Right cardiac atrium (tissue), 5 donors: Measurements from ENCODE around the gene ANKRD7. TPM values are rescaled to one million over a fixed set of nuclear protein-coding genes. Genes with fewer than 3 reads are reported as not detected.

Experiments used
- ATAC-seq, 2 donors: fragments of 200-7000 bp; cut with Tn5 transposase; one replicate each; pipeline versions ENCODE4 v1.8.0 to v1.9.1; 2020; ENCODE audit warnings: moderate library complexity in 2 of 2, mild to moderate bottlenecking in 1 of 2
- DNase-seq, 3 donors: peaks; one replicate each; pipeline ENCODE4 v3.0.0-alpha.2; 2020
- H3K27ac ChIP-seq: one replicate; pipeline ENCODE4 v1.5.1; 2013; ENCODE audit warnings: mild to moderate bottlenecking, low read length, control low read depth, moderate library complexity
- H3K27me3 ChIP-seq: one replicate; pipeline ENCODE4 v1.6.1; 2013; ENCODE audit not compliant: control insufficient read depth, insufficient read depth
- H3K4me1 ChIP-seq: one replicate; pipeline ENCODE4 v1.6.1; 2013; ENCODE audit warnings: low read length; ENCODE audit not compliant: control insufficient read depth, insufficient read depth
- H3K4me3 ChIP-seq: one replicate; pipeline ENCODE4 v1.5.1; 2013; ENCODE audit warnings: low read length, control low read depth
- H3K9me3 ChIP-seq: one replicate; pipeline ENCODE4 v1.6.1; 2013; ENCODE audit warnings: low read length; ENCODE audit not compliant: control insufficient read depth
- WGBS: extraction: QIAGEN DNeasy Blood & Tissue Kit; methylation state at CpG from one replicate; pipeline ENCODE4 v1.1.7; 2013; 5-methylcytosine and 5-hydroxymethylcytosine counted together
- intact Hi-C, 4 donors: fragments of 100-400 bp; cut with DNase I; formaldehyde crosslinking; loops; one replicate each; pipeline versions ENCODE4 v1.11.0 to v1.14.0; 2022 to 2023
- long read RNA-seq, 4 donors: library from polyadenylated mRNA; unstranded; transcript quantifications; one replicate each; pipeline ENCODE4 v2.0.0, GENCODE V29; 2020 to 2021
- polyA plus RNA-seq: library from polyadenylated mRNA; stranded (reverse); fragments of 200-250 nt; gene quantifications from one replicate; pipeline ENCODE4 v1.2.3, GENCODE V29; 2013
- total RNA-seq, 4 donors: library from RNA; stranded (reverse); fragmentation: NEBNext Ultra II Directional; extraction: Animal tissue kit (Norgen Biotek cat#: 25700); gene quantifications; one replicate each; pipeline ENCODE4 v1.2.1, GENCODE V29; 2021
- donor health status: healthy with polysubstance abuse.
- donor health status: DM: no; HTN: yes; CAD: no.
- donor health status: DM: no; HTN: no; CAD: no.
- donor health status: DM: no; HTN: yes; CAD: no; lungs with severe emphysema.
- donor health status: DM: yes; HTN: yes; CAD: no.

ANKRD7 gene
- total RNA-seq (1 to 10 TPM in 3 of 4 donors, under 1 TPM in 1; 0.94 to 2.4 (median 2.0) TPM), polyA plus RNA-seq (1.1 TPM)
- long read RNA-seq, donor 1, partial matches to known transcripts: 0 of 2 reads
- long read RNA-seq, donor 1, other reads (novel, unspliced or antisense): 2 of 2 reads
- long read RNA-seq, donor 2: 0 reads
- long read RNA-seq, donor 3, partial matches to known transcripts: 0 of 1 reads
- long read RNA-seq, donor 3, other reads (novel, unspliced or antisense): 1 of 1 reads
- long read RNA-seq, donor 4: 0 reads

GRCh38 chr7:118224521-118224920, at the start of gene ANKRD7:
TSS of gene ANKRD7 (plus strand) at chr7:118224704. CDS start at chr7:118224831, 127 bp downstream.
- peak in 1 of 3 donors; percentile 11 for DNase-seq
- intact Hi-C loops: no loop called here
- Histone ChIP-seq H3K9me3 (no peaks in the 10 kb centered on the region), H3K4me1 (no peaks in the 10 kb centered on the region), H3K27me3 (no peaks in the 10 kb centered on the region), H3K4me3 (no peak within 1 kb of the TSS), H3K27ac (no peak within 1 kb of the TSS)
- no peak for ATAC-seq
- WGBS: 93% methylated on average over 18 of the region's 18 CpGs

- 32% methylated on average over 2 of the region's 2 CpGs for WGBS
- ATAC-seq: no peak
- Histone ChIP-seq H3K9me3 (no peaks in the 10 kb centered on the region), H3K27ac (no peak overlapping the region), H3K27me3 (no peaks in the 10 kb centered on the region), H3K4me3 (no peak overlapping the region), H3K4me1 (no peaks in the 10 kb centered on the region)
- no peak for DNase-seq
- intact Hi-C loops: no loop called here
Observed at GRCh38 chr7:118175740-118176139, 48.8 kb upstream of the ANKRD7 start.

GRCh38 chr7:118179191-118179590, 45.3 kb upstream of the ANKRD7 start:
- Histone ChIP-seq H3K4me1 (peaks cover 2% of the 10 kb centered on the region), H3K4me3 (no peak overlapping the region), H3K9me3 (no peaks in the 10 kb centered on the region), H3K27ac (no peak overlapping the region), H3K27me3 (no peaks in the 10 kb centered on the region)
- ATAC-seq: no peak
- WGBS: 90% methylated on average over 2 of the region's 2 CpGs
- no peak for DNase-seq
- intact Hi-C loops: no loop called here

- intact Hi-C loops: no loop called here
- no peak for ATAC-seq
Observed at GRCh38 chr7:118182593-118183427, 41.7 kb upstream of the ANKRD7 start.

GRCh38 chr7:118183428-118183785, 41.1 kb upstream of the ANKRD7 start:
- peak overlapping the region; percentile 99 for H3K27ac ChIP-seq
- H3K27me3 ChIP-seq: no peaks in the 10 kb centered on the region
- peak overlapping the region; percentile 80 for H3K4me3 ChIP-seq
- intact Hi-C loops: no loop called here
- no peaks in the 10 kb centered on the region for H3K9me3 ChIP-seq
- DNase-seq (peak in 1 of 3 donors; percentile 38), ATAC-seq (peak in 1 of 2 donors; percentile 17)
- under 1% methylated on average over 15 of the region's 15 CpGs for WGBS
- H3K4me1 ChIP-seq: peaks cover 5% of the 10 kb centered on the region

More at GRCh38 chr7:118182593-118183427, 41.7 kb upstream of the ANKRD7 start:
- Histone ChIP-seq H3K4me1 (peaks cover 5% of the 10 kb centered on the region), H3K4me3 (peak overlapping the region; percentile 80), H3K27me3 (no peaks in the 10 kb centered on the region), H3K27ac (peak overlapping the region; percentile 99), H3K9me3 (no peaks in the 10 kb centered on the region)
- 68% methylated on average over 13 of the region's 13 CpGs for WGBS
- DNase-seq: no peak

GRCh38 chr7:118183786-118184564, 40.5 kb upstream of the ANKRD7 start, which contains the start of gene LSM8:
TSS of gene LSM8 (plus strand) at chr7:118184164. CDS start at chr7:118184224, 60 bp downstream.
- peak; percentile 97 to 98 (median 98) for DNase-seq
- peak; percentile 100 for ATAC-seq
- Histone ChIP-seq H3K9me3 (no peaks in the 10 kb centered on the region), H3K27me3 (no peaks in the 10 kb centered on the region), H3K27ac (peak within 1 kb of the TSS; percentile 99), H3K4me1 (peaks cover 5% of the 10 kb centered on the region), H3K4me3 (peak within 1 kb of the TSS; percentile 80)
- intact Hi-C loops: no loop called here
- under 1% methylated on average over 62 of the region's 62 CpGs for WGBS

- ATAC-seq: no peak
- DNase-seq: no peak
- H3K9me3 ChIP-seq: no peaks in the 10 kb centered on the region
- H3K27me3 ChIP-seq: no peaks in the 10 kb centered on the region
- intact Hi-C loops: no loop called here
- 6% methylated on average over 10 of the region's 10 CpGs for WGBS
- peak overlapping the region; percentile 94 for H3K27ac ChIP-seq
- H3K4me3 ChIP-seq: peak overlapping the region; percentile 80
- H3K4me1 ChIP-seq: peaks cover 5% of the 10 kb centered on the region
Observed at GRCh38 chr7:118184565-118184940, 40.0 kb upstream of the ANKRD7 start.

- WGBS: 82% methylated on average over 6 of the region's 6 CpGs
- intact Hi-C loops: no loop called here
- DNase-seq (no peak), ATAC-seq (no peak)
- H3K27ac ChIP-seq: no peak overlapping the region
- H3K4me3 ChIP-seq: peak overlapping the region; percentile 80
- no peaks in the 10 kb centered on the region for H3K9me3 ChIP-seq
- H3K27me3 ChIP-seq: no peaks in the 10 kb centered on the region
- peaks cover 5% of the 10 kb centered on the region for H3K4me1 ChIP-seq
Observed at GRCh38 chr7:118185163-118185860, 39.2 kb upstream of the ANKRD7 start.

GRCh38 chr7:118186501-118186900, 38.0 kb upstream of the ANKRD7 start:
- H3K27me3 ChIP-seq: no peaks in the 10 kb centered on the region
- H3K27ac ChIP-seq: no peak overlapping the region
- peaks cover 5% of the 10 kb centered on the region for H3K4me1 ChIP-seq
- DNase-seq (no peak), ATAC-seq (no peak)
- H3K4me3 ChIP-seq: no peak overlapping the region
- intact Hi-C loops: no loop called here
- H3K9me3 ChIP-seq: no peaks in the 10 kb centered on the region

- ATAC-seq (no peak), DNase-seq (no peak)
- no peak overlapping the region for H3K27ac ChIP-seq
- H3K27me3 ChIP-seq: no peaks in the 10 kb centered on the region
- intact Hi-C loops: no loop called here
- no peaks in the 10 kb centered on the region for H3K4me1 ChIP-seq
- WGBS: 80% methylated on average over 2 of the region's 2 CpGs
- no peaks in the 10 kb centered on the region for H3K9me3 ChIP-seq
- no peak overlapping the region for H3K4me3 ChIP-seq
Observed at GRCh38 chr7:118194571-118194970, 29.9 kb upstream of the ANKRD7 start.
